Spleen (tissue), 7 donors: ENCODE results near the gene RAB8B.

Source experiments
- CTCF ChIP-seq, 11 experiments: fragments of 200-600 bp in 7 of 11; fragments of 450-650 bp in 4 of 11; sonication (generic) in 4 of 11; IDR thresholded peaks in 8 of 11; conservative IDR thresholded peaks in 3 of 11; 1 replicate in 7 of 11; 2 replicates in 4 of 11; pipeline versions ENCODE4 v1.4.0 to v1.8.0; 2016 to 2021; ENCODE audit warnings: antibody characterized with exemption in 11 of 11, inconsistent platforms in 4 of 11, mild to moderate bottlenecking in 1 of 11
- POLR2A ChIP-seq, 3 donors: fragments of 450-650 bp; IDR thresholded peaks; one replicate each; pipeline ENCODE4 v1.5.1; 2017; ENCODE audit warnings: antibody characterized with exemption in 3 of 3, mild to moderate bottlenecking in 1 of 3
- POLR2AphosphoS5 ChIP-seq, 3 donors: sonication (generic); formaldehyde crosslinking; IDR thresholded peaks; one replicate each; pipeline ENCODE4 v1.5.1; 2017; ENCODE audit warnings: antibody characterized with exemption in 3 of 3
- donor health status: DM: no; HTN: no; CAD: no; lungs with moderate emphysema.
- donor health status: DM: no; HTN: no; CAD: no.
- donor health status: DM: no; HTN: no; CAD: no.

- TF ChIP-seq POLR2A (IDR thresholded peaks at IDR 0.05) (no peak), CTCF (IDR thresholded peaks at IDR 0.05 in 8 of 11, conservative IDR thresholded peaks at IDR 0.05 in 3 of 11) (no peak), POLR2AphosphoS5 (IDR thresholded peaks at IDR 0.05) (no peak)
Measured at GRCh38 chr15:63165166-63165859, 24.1 kb upstream of the RAB8B start.
